Measurements from ENCODE around the gene SNORC. TPM values are rescaled to one million over a fixed set of nuclear protein-coding genes. Genes with fewer than 3 reads are reported as not detected.

The SNORC gene
- total RNA-seq, result 4.6 TPM

DNA sequence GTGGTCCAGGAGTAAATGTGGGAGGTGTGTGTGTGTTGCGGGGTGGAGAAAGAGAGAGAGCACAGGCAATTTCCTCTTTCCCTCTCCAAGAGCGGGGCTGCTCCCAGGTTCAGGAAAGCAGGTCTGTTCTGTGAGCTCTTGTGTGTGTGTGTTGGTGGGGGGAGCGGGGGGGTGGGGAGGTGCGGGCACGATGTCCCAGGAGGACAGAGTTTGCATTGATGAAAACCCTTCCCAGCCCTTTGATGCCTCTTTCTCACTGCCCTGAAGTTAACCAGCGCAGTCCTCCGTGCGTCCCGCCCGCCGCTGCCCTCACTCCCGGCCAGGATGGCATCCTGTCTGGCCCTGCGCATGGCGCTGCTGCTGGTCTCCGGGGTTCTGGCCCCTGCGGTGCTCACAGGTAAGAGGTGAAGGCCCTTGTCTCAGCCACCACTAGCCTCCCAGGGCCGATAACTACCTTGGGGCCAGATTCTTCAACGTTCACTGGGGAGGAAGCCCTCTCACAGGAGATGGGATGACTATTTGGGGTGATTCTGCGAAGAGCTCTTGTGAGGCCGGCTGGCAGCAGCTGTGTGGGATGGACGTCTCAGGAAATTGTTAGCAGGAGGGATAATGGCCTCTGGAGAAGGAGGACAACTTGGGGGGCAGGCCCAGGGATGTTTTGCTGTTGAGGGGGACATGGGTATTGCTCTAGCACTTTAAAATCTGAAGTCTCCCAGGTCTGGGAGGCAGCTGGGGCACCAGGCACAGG is at the start of gene SNORC:
Gene SNORC, plus strand, starts transcription at position 247 of the 748 bp plus-strand sequence. Its CDS starts 78 bp downstream, at position 325.

Small RNA genes within 50 kb of the gene (small RNA-seq; reads per million reads assigned to genes)
- not detected for gene RF00019

Other genes with a start within 250 kb of the SNORC start
- 3.7 TPM for gene EFHD1, start 236.7 kb upstream of the SNORC start, total RNA-seq
- 109 TPM for gene GIGYF2, start 172.9 kb upstream of the SNORC start, total RNA-seq
- 9.2 TPM for gene KCNJ13, start 93.7 kb upstream of the SNORC start, total RNA-seq
- 65.0 TPM for gene NGEF, start 143.0 kb downstream of the SNORC start, total RNA-seq
- gene NEU2, start 162.4 kb downstream of the SNORC start, total RNA-seq, result not detected
- gene INPP5D, start 190.1 kb downstream of the SNORC start, total RNA-seq, result 6.5 TPM

Data from diencephalon (tissue), 1 donor.